ENCODE measurements around the gene SYNE2.

GRCh38 chr14:63848890-63849289, 3.9 kb upstream of the SYNE2 start:
- TF ChIP-seq EZH2 (IDR thresholded peaks at IDR 0.05) (no peak), POLR2AphosphoS5 (IDR thresholded peaks at IDR 0.05; ENCODE audit: borderline replicate concordance, low read depth, low read length) (no peak), FOXP2 (optimal IDR thresholded peaks at IDR 0.05; ENCODE audit: control extremely low read depth, extremely low read length, insufficient read depth) (no peak)
